Right ventricle myocardium superior (tissue), 1 donor: Measurements from ENCODE around the gene ACCS. TPM values are rescaled to one million over a fixed set of nuclear protein-coding genes. Genes with fewer than 3 reads are reported as not detected.

Experiments used
- ATAC-seq: fragments of 200-7000 bp; cut with Tn5 transposase; one replicate; pipeline ENCODE4 v1.9.1; 2020; ENCODE audit warnings: mild to moderate bottlenecking; ENCODE audit not compliant: poor library complexity
- DNase-seq: peaks from one replicate; pipeline ENCODE4 v3.0.0-alpha.2; 2020
- intact Hi-C: fragments of 100-400 bp; cut with DNase I; formaldehyde crosslinking; loops from one replicate; pipeline ENCODE4 v1.11.2; 2022
- total RNA-seq: library from RNA; stranded (reverse); fragmentation: NEBNext Ultra II Directional; extraction: Animal tissue kit (Norgen Biotek cat#: 25700); gene quantifications from one replicate; pipeline ENCODE4 v1.2.1, GENCODE V29; 2021
- donor health status: DM: no; HTN: yes; CAD: no; lungs with severe emphysema.

Gene ACCS
- total RNA-seq, 1 donor from 2014 or later = 6.3 TPM

- DNase-seq (no peak), ATAC-seq (no peak)
- intact Hi-C loops = no loop called here
Observed at GRCh38 chr11:44080951-44081350, 14.9 kb downstream of the ACCS start.

GRCh38 chr11:44082645-44083044 lies 16.6 kb downstream of the ACCS start:
- ATAC-seq (no peak), DNase-seq (no peak)
- intact Hi-C loops = no loop called here

GRCh38 chr11:44083433-44083832 lies 17.4 kb downstream of the ACCS start:
- ATAC-seq (no peak), DNase-seq (no peak)
- intact Hi-C loops = no loop called here

GRCh38 chr11:44083906-44084305 lies 17.8 kb downstream of the ACCS start:
- DNase-seq = no peak
- ATAC-seq = no peak
- intact Hi-C loops = no loop called here

GRCh38 chr11:44085330-44085729 lies 19.3 kb downstream of the ACCS start:
- intact Hi-C loops = no loop called here
- DNase-seq (no peak), ATAC-seq (no peak)

GRCh38 chr11:44088377-44088776 lies 22.3 kb downstream of the ACCS start:
- ATAC-seq (no peak), DNase-seq (no peak)
- intact Hi-C loops = no loop called here

GRCh38 chr11:44088871-44089270 lies 22.8 kb downstream of the ACCS start:
- DNase-seq (no peak), ATAC-seq (no peak)
- intact Hi-C loops = no loop called here

- no peak for DNase-seq
- intact Hi-C loops = loop anchor here (5.0 kb wide), 1 partner anchor 452 kb away; no protein-coding TSS in a partner anchor
- no peak for ATAC-seq
Observed at GRCh38 chr11:44090539-44090938, 24.5 kb downstream of the ACCS start.

- ATAC-seq = peak; percentile 68
- DNase-seq = peak; percentile 57
- intact Hi-C loops = loop anchor here (5.0 kb wide), 1 partner anchor 448 kb away; no protein-coding TSS in a partner anchor
Observed at GRCh38 chr11:44094260-44094868, 28.3 kb downstream of the ACCS start.

- peak; percentile 99 for ATAC-seq
- intact Hi-C loops = no loop called here
- peak; percentile 93 for DNase-seq
Observed at GRCh38 chr11:44095506-44096359, 29.7 kb downstream of the ACCS start, which contains the start of gene EXT2. Gene EXT2 (plus strand): TSS chr11:44095678. CDS start chr11:44107713, 12,035 bp downstream.

- ATAC-seq (peak; percentile 1), DNase-seq (no peak)
- intact Hi-C loops = no loop called here
Observed at GRCh38 chr11:44096360-44097185, 30.5 kb downstream of the ACCS start.

- DNase-seq = no peak
- ATAC-seq = no peak
- intact Hi-C loops = no loop called here
Observed at GRCh38 chr11:44097821-44098220, 31.8 kb downstream of the ACCS start.

- ATAC-seq (no peak), DNase-seq (no peak)
- intact Hi-C loops = no loop called here
Observed at GRCh38 chr11:44101098-44101497, 35.0 kb downstream of the ACCS start.

GRCh38 chr11:44104481-44105294 lies 38.6 kb downstream of the ACCS start:
- no peak for DNase-seq
- intact Hi-C loops = no loop called here
- ATAC-seq = no peak

- intact Hi-C loops = no loop called here
- ATAC-seq = no peak
- DNase-seq = no peak
Observed at GRCh38 chr11:44108260-44108659, 42.2 kb downstream of the ACCS start.

- intact Hi-C loops = no loop called here
- DNase-seq (peak; percentile 66), ATAC-seq (peak; percentile 79)
Observed at GRCh38 chr11:44110231-44110679, 44.2 kb downstream of the ACCS start.

GRCh38 chr11:44112091-44112821 lies 46.2 kb downstream of the ACCS start:
- peak; percentile 69 for ATAC-seq
- intact Hi-C loops = no loop called here
- DNase-seq = peak; percentile 65

- DNase-seq = no peak
- intact Hi-C loops = no loop called here
- ATAC-seq = no peak
Observed at GRCh38 chr11:44113018-44113417, 46.9 kb downstream of the ACCS start.
